Inferior parietal cortex (tissue), 1 donor: Measurements from ENCODE around the gene ARVCF.

Source experiments
- DNase-seq: peaks from one replicate; pipeline ENCODE4 v3.0.0-alpha.2; 2016; ENCODE audit errors: extremely low spot score

The ARVCF gene

GRCh38 chr22:19962246-19962908 lies 54.2 kb downstream of the ARVCF start:
- DNase-seq = peak; percentile 73

- no peak for DNase-seq
Observed at GRCh38 chr22:19961868-19962245, 54.8 kb downstream of the ARVCF start.

GRCh38 chr22:19961201-19961580 lies 55.4 kb downstream of the ARVCF start:
- no peak for DNase-seq

GRCh38 chr22:19960491-19961200 lies 56.0 kb downstream of the ARVCF start:
- DNase-seq = no peak

- no peak for DNase-seq
Observed at GRCh38 chr22:19959587-19960490, 56.8 kb downstream of the ARVCF start.

GRCh38 chr22:19959043-19959586 lies 57.5 kb downstream of the ARVCF start:
- DNase-seq = peak; percentile 53

GRCh38 chr22:19958083-19959042 lies 58.3 kb downstream of the ARVCF start:
- no peak for DNase-seq

GRCh38 chr22:19957445-19957844 lies 59.2 kb downstream of the ARVCF start:
- DNase-seq = no peak

GRCh38 chr22:19955241-19956128 lies 61.1 kb downstream of the ARVCF start:
- no peak for DNase-seq

GRCh38 chr22:19951346-19951745 lies 65.3 kb downstream of the ARVCF start:
- DNase-seq = no peak

GRCh38 chr22:19948057-19948760 lies 68.4 kb downstream of the ARVCF start:
- DNase-seq = no peak

GRCh38 chr22:19943082-19944026 lies 73.3 kb downstream of the ARVCF start:
- no peak for DNase-seq

GRCh38 chr22:19942157-19943081 lies 74.2 kb downstream of the ARVCF start:
- peak; percentile 47 for DNase-seq

GRCh38 chr22:19941365-19942082 lies 75.1 kb downstream of the ARVCF start, which contains the start of the genes COMT and TXNRD2:
TSS of gene COMT (plus strand) at chr22:19941772. CDS start at chr22:19962527, 20,755 bp downstream.
TSS of gene TXNRD2 (minus strand) at chr22:19941818. CDS start at chr22:19941803, 15 bp downstream.
- peak; percentile 65 for DNase-seq

GRCh38 chr22:19940536-19941364 lies 75.9 kb downstream of the ARVCF start:
- DNase-seq = no peak
